HepG2 (cell line): ENCODE measurements around the gene PFKM.

Experiments used
- FOXM1 ChIP-seq: sonication (generic); formaldehyde crosslinking; IDR thresholded peaks from 2 replicates; pipeline ENCODE4 v1.5.0; 2020; ENCODE audit warnings: missing genetic modification reagents
- POLR2AphosphoS5 ChIP-seq: IDR thresholded peaks from 2 replicates; pipeline ENCODE4 v1.6.1; 2012; ENCODE audit warnings: low read depth, low read length
- RXRB ChIP-seq: IDR thresholded peaks from 2 replicates; pipeline ENCODE4 v1.6.1; 2016; ENCODE audit warnings: borderline replicate concordance, missing genetic modification reagents, missing compliant biosample characterization
- SMC3 ChIP-seq: IDR thresholded peaks from 2 replicates; pipeline ENCODE4 v1.6.1; 2011; ENCODE audit warnings: low read length, improper control_type of control experiment
- ZNF274 ChIP-seq: sonication (generic); formaldehyde crosslinking; IDR thresholded peaks from 2 replicates; pipeline ENCODE4 v1.5.1; 2020; ENCODE audit warnings: mild to moderate bottlenecking, missing genetic modification reagents
- ZNF350 ChIP-seq: sonication (generic); formaldehyde crosslinking; IDR thresholded peaks from 2 replicates; pipeline ENCODE4 v1.4.0; 2020; ENCODE audit warnings: mild to moderate bottlenecking, low read depth, missing genetic modification reagents, borderline replicate concordance
- ZSCAN22 ChIP-seq: sonication (generic); formaldehyde crosslinking; IDR thresholded peaks from 2 replicates; pipeline ENCODE4 v1.4.0; 2020; ENCODE audit warnings: mild to moderate bottlenecking, missing genetic modification reagents
- TF ChIP-seq, protein P1 (sequence below), 2 experiments: sonication (generic) in 1 of 2; formaldehyde crosslinking in 1 of 2; IDR thresholded peaks; 2 replicates each; pipeline versions ENCODE4 v1.4.0 to v1.6.1; 2016 to 2020; ENCODE audit warnings: borderline replicate concordance in 1 of 2, low read depth in 1 of 2, mild to moderate bottlenecking in 1 of 2, missing genetic modification reagents in 1 of 2
- TF ChIP-seq, protein P2 (sequence below): sonication (generic); formaldehyde crosslinking; IDR thresholded peaks from 2 replicates; pipeline ENCODE4 v1.5.0; 2020; ENCODE audit warnings: mild to moderate bottlenecking, missing genetic modification reagents, moderate library complexity

DNA sequence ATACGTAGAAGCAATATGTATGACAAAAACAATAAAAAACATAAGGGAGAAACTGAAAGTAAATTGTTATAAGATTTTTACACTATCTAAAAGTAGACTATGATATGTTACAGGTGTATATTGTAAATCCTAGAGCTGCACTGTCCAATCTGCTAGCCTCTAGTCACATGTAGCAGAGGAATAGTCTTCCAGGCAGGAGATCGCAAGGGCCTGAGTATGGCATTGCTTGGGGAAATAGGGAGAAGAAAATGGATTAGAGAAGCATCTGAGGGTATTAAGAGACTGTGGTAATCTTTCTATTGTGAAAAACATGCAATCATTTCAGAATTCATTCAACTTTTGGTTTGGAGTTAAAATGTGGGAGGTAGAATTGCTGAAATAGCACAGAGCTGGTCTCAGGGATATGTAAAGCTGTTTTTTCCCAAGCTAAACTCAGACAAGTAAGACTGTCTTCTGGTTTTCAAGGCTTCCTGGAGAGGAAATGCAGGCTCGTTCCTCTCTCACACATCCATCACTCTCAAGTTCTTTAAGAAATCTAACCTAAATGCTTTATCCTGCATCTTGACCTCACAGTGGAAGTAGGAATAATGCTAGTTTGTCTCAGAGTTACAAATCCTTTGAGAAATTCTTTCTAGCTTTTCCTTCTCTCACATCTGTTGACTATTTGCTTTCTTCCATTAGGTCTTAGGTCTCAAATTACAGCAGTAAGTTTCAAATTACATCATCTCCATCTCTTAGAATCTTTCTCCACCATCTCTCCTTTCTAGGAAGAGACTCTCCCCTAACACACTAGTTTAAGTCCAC lies 56.7 kb downstream of the PFKM start:
- TF ChIP-seq, protein P1, sequence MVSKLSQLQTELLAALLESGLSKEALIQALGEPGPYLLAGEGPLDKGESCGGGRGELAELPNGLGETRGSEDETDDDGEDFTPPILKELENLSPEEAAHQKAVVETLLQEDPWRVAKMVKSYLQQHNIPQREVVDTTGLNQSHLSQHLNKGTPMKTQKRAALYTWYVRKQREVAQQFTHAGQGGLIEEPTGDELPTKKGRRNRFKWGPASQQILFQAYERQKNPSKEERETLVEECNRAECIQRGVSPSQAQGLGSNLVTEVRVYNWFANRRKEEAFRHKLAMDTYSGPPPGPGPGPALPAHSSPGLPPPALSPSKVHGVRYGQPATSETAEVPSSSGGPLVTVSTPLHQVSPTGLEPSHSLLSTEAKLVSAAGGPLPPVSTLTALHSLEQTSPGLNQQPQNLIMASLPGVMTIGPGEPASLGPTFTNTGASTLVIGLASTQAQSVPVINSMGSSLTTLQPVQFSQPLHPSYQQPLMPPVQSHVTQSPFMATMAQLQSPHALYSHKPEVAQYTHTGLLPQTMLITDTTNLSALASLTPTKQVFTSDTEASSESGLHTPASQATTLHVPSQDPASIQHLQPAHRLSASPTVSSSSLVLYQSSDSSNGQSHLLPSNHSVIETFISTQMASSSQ (IDR thresholded peaks at IDR 0.05; ENCODE audit: low read depth), result no peak
- TF ChIP-seq, protein P1 (CRISPR knock-in tag; IDR thresholded peaks at IDR 0.05; ENCODE audit: borderline replicate concordance), result no peak
- TF ChIP-seq, protein P2, sequence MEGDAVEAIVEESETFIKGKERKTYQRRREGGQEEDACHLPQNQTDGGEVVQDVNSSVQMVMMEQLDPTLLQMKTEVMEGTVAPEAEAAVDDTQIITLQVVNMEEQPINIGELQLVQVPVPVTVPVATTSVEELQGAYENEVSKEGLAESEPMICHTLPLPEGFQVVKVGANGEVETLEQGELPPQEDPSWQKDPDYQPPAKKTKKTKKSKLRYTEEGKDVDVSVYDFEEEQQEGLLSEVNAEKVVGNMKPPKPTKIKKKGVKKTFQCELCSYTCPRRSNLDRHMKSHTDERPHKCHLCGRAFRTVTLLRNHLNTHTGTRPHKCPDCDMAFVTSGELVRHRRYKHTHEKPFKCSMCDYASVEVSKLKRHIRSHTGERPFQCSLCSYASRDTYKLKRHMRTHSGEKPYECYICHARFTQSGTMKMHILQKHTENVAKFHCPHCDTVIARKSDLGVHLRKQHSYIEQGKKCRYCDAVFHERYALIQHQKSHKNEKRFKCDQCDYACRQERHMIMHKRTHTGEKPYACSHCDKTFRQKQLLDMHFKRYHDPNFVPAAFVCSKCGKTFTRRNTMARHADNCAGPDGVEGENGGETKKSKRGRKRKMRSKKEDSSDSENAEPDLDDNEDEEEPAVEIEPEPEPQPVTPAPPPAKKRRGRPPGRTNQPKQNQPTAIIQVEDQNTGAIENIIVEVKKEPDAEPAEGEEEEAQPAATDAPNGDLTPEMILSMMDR, result no peak
- TF ChIP-seq ZSCAN22 (CRISPR knock-in tag), result no peak
- TF ChIP-seq FOXM1 (CRISPR knock-in tag), result no peak
- no peak for TF ChIP-seq ZNF350 (CRISPR knock-in tag)
- TF ChIP-seq ZNF274 (CRISPR knock-in tag), result no peak
- TF ChIP-seq SMC3, result no peak
- no peak for TF ChIP-seq RXRB (CRISPR knock-in tag)
- TF ChIP-seq POLR2AphosphoS5, result no peak
